SK-N-SH treated with all-trans-retinoic acid at 6 μM for 48 hours (cell line): ENCODE results near the gene NOL3.
A peak's percentile ranks its signal among the peaks of the same experiment; 100 is the strongest.

ENCODE experiments used
- ATAC-seq: fragments of 200-7000 bp; cut with Tn5 transposase; 3 replicates; pipeline ENCODE4 v1.9.1; 2020; ENCODE audit warnings: mild to moderate bottlenecking, moderate library complexity
- ARNTL ChIP-seq: fragments of 450-650 bp; formaldehyde crosslinking; IDR thresholded peaks from 2 replicates; pipeline ENCODE4 v1.5.0; 2020; ENCODE audit warnings: low read depth, mild to moderate bottlenecking, moderate library complexity, borderline replicate concordance
- BACH2 ChIP-seq: fragments of 250-450 bp; sonication (Bioruptor Pico); IDR thresholded peaks from 2 replicates; pipeline ENCODE4 v1.9.0; 2021; ENCODE audit warnings: mild to moderate bottlenecking, borderline replicate concordance
- CSDC2 ChIP-seq: fragments of 250-450 bp; sonication (Bioruptor Pico); IDR thresholded peaks from 2 replicates; pipeline ENCODE4 v1.5.0; 2020; ENCODE audit warnings: mild to moderate bottlenecking, moderate library complexity
- CSRNP3 ChIP-seq: fragments of 250-450 bp; sonication (Bioruptor Pico); IDR thresholded peaks from 2 replicates; pipeline ENCODE4 v1.5.1; 2021; ENCODE audit warnings: mild to moderate bottlenecking, moderate library complexity
- ESRRG ChIP-seq: fragments of 250-450 bp; sonication (Bioruptor Pico); IDR thresholded peaks from 2 replicates; pipeline ENCODE4 v1.6.1; 2021; ENCODE audit warnings: mild to moderate bottlenecking
- GLIS3 ChIP-seq: fragments of 250-450 bp; sonication (Bioruptor Pico); IDR thresholded peaks from 2 replicates; pipeline ENCODE4 v1.5.0; 2020; ENCODE audit warnings: mild to moderate bottlenecking, moderate library complexity
- ISL1 ChIP-seq: fragments of 250-450 bp; sonication (Bioruptor Pico); IDR thresholded peaks from 2 replicates; pipeline ENCODE4 v2.1.2; 2022; ENCODE audit warnings: mild to moderate bottlenecking, moderate library complexity
- PATZ1 ChIP-seq: fragments of 250-450 bp; sonication (Bioruptor Pico); IDR thresholded peaks from 2 replicates; pipeline ENCODE4 v1.8.0; 2020; ENCODE audit warnings: mild to moderate bottlenecking, moderate library complexity, borderline replicate concordance
- POU6F1 ChIP-seq: fragments of 250-450 bp; sonication (Bioruptor Pico); IDR thresholded peaks from 2 replicates; pipeline ENCODE4 v1.8.0; 2021; ENCODE audit warnings: low read depth, mild to moderate bottlenecking, moderate library complexity, borderline replicate concordance
- PPARA ChIP-seq: fragments of 250-450 bp; sonication (Bioruptor Pico); IDR thresholded peaks from 2 replicates; pipeline ENCODE4 v1.5.0; 2020; ENCODE audit warnings: mild to moderate bottlenecking, borderline replicate concordance
- SNAI2 ChIP-seq: fragments of 250-450 bp; sonication (Bioruptor Pico); IDR thresholded peaks from 2 replicates; pipeline ENCODE4 v1.5.0; 2020; ENCODE audit warnings: mild to moderate bottlenecking, moderate library complexity
- TSHZ2 ChIP-seq: fragments of 250-450 bp; sonication (Bioruptor Pico); IDR thresholded peaks from 2 replicates; pipeline ENCODE4 v1.5.0; 2020; ENCODE audit warnings: mild to moderate bottlenecking, moderate library complexity
- ZC3H10 ChIP-seq: fragments of 250-450 bp; sonication (Bioruptor Pico); IDR thresholded peaks from 2 replicates; pipeline ENCODE4 v1.5.1; 2021; ENCODE audit warnings: mild to moderate bottlenecking, moderate library complexity
- ZFP3 ChIP-seq: fragments of 250-450 bp; sonication (Bioruptor Pico); IDR thresholded peaks from 2 replicates; pipeline ENCODE4 v1.5.0; 2020; ENCODE audit warnings: mild to moderate bottlenecking, moderate library complexity
- ZFP30 ChIP-seq: fragments of 450-650 bp; formaldehyde crosslinking; IDR thresholded peaks from 2 replicates; pipeline ENCODE4 v1.5.0; 2022; ENCODE audit warnings: mild to moderate bottlenecking, moderate library complexity
- ZNF70 ChIP-seq: fragments of 450-650 bp; formaldehyde crosslinking; IDR thresholded peaks from 2 replicates; pipeline ENCODE4 v1.5.0; 2020; ENCODE audit warnings: mild to moderate bottlenecking, moderate library complexity

The NOL3 gene

DNA sequence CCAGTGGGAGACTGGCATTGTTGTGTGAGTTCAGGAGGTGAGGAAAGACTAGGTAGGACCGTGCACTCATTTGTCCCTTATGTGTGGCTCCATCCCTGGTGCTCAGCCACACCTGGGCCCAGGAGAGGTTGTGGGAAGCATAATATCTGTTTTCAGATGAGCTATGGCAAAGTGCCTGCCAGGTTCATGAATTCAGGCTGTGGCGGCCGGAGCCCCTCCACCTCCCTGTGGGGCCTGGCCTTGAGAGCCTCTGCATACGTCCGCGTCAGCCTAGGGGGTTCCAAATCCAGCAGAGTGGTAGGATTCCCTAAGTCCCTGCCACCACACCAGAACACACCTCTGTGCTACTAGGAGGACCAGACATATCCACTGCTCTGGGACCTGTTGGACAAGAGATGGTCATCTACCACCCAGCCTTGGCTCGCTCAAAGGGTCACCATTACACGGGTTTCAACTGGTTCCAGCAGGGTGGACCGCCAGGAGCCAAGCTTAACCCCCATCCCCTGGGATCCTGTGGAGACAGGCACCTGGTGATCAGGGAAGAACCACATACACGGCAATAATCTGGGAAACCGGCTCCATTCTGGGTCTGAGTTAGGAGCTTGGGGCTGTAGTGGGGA, 21.6 kb upstream of the NOL3 start:
- TF ChIP-seq SNAI2, result no peak
- ATAC-seq, result no peak

GRCh38 chr16:67149276-67150046, 20.9 kb upstream of the NOL3 start:
- no peak for ATAC-seq
- TF ChIP-seq PATZ1 (CRISPR knock-in tag), result no peak
- TF ChIP-seq PPARA (CRISPR knock-in tag), result no peak
- TF ChIP-seq ZC3H10, result no peak
- no peak for TF ChIP-seq GLIS3 (CRISPR knock-in tag)
- TF ChIP-seq ARNTL (CRISPR knock-in tag), result no peak
- TF ChIP-seq ESRRG (CRISPR knock-in tag), result no peak
- no peak for TF ChIP-seq CSRNP3 (CRISPR knock-in tag)
- TF ChIP-seq ZFP30 (CRISPR knock-in tag), result no peak
- peak; percentile 86; the same call in 1 of the 2 replicates for TF ChIP-seq ZFP3 (CRISPR knock-in tag)

DNA sequence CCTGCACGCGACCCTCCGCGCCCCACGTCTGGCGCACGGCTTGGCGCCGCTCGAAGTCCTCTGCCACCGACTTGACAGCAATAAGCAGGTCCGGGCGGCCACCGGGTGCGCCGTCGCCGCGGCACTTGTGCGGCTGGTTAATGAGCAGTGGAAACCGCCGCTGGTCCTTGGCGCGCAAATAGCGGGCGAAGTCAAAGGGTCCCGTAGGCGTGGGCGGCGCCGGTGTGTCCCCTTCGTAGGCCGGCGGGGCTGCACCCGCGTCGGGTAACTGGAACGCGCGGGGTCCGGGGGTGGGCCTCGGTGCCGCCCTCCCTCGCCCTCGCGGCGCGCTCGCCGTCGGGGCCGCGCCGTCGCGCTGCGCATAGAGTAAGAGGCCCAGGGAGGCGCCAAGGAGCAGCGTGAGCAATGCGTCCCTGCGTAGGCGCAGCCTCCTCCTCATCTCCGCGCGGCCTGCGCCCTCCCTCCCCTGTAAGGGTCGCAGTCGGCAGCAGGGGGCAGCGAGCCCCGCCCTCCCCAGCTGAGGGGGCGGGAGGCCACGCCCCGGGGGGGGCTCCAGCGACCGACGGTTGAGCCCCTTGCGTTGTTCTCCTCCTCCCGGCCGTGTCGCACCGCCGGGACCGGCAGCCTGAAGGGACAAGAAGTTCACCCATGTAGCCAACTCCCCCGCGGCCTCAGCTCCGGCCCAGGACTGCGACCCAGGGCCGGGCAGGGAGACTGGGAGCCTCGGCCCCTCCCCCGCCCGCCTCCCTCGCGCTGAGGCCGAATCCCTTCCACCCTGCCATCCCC, 20.1 kb upstream of the NOL3 start:
- peak; percentile 62 for ATAC-seq
- TF ChIP-seq ISL1 (no peak), BACH2 (no peak), ZFP3 (CRISPR knock-in tag) (0 out of 2 replicates have a peak, but pooled peaks have one; percentile 21), ZNF70 (CRISPR knock-in tag) (no peak), PATZ1 (CRISPR knock-in tag) (peak; percentile 51; the same call in 1 of the 2 replicates), POU6F1 (CRISPR knock-in tag) (no peak), TSHZ2 (CRISPR knock-in tag) (no peak), ARNTL (CRISPR knock-in tag) (no peak), ZFP30 (CRISPR knock-in tag) (no peak), ESRRG (CRISPR knock-in tag) (no peak), CSDC2 (CRISPR knock-in tag) (no peak)
